Hepatocyte (in vitro differentiated cells): ENCODE measurements around the gene LACTBL1.

ENCODE experiments used
- CTCF ChIP-seq: fragments of 200-600 bp; sonication (generic); IDR thresholded peaks from 2 replicates; pipeline ENCODE4 v1.5.1; 2016; ENCODE audit warnings: antibody characterized with exemption, mild to moderate bottlenecking; ENCODE audit not compliant: poor library complexity
- EZH2phosphoT487 ChIP-seq: fragments of 200-600 bp; sonication (generic); IDR thresholded peaks from one replicate; pipeline ENCODE4 v1.6.1; 2018; ENCODE audit warnings: antibody characterized with exemption, mild to moderate bottlenecking, low read depth, moderate library complexity; ENCODE audit not compliant: unreplicated experiment, severe bottlenecking

DNA sequence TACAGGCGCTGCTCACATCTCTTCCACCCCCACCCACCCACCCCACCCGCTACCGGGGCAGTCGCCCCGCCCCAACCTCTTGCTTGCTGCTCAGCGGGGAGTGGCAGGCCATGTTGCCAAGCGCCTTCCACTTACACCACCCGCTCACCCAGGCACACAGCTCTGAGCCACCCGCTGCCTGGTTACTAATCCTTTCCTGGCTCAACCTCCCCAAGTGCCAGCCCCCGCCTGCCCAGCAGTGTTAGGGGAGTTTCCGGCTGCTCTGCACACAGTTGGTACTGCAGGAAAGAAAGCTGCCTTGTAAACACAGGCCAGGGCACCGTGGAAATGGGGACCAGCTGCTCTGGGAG, 56.2 kb downstream of the LACTBL1 start:
- TF ChIP-seq CTCF (no peak), EZH2phosphoT487 (no peak)
